Ovary (tissue), 9 donors: ENCODE results near the gene MAP1LC3B2. TPM values are rescaled to one million over a fixed set of nuclear protein-coding genes. Genes with fewer than 3 reads are reported as not detected.

Source experiments
- DNase-seq, 5 donors: peaks; one replicate each; pipeline ENCODE4 v3.0.0-alpha.2; 2019 to 2020
- H3K27ac ChIP-seq, 2 donors: fragments of 200-600 bp; one replicate each; pipeline versions ENCODE4 v1.5.1 to v1.8.0; 2019 to 2022
- H3K27me3 ChIP-seq: fragments of 200-600 bp; one replicate; pipeline ENCODE4 v1.8.0; 2022
- H3K36me3 ChIP-seq: fragments of 200-600 bp; sonication (generic); one replicate; pipeline ENCODE4 v1.5.1; 2019
- H3K4me1 ChIP-seq: one replicate; pipeline ENCODE4 v1.8.1; 2013; ENCODE audit warnings: mild to moderate bottlenecking, moderate library complexity; ENCODE audit not compliant: insufficient read depth
- H3K4me3 ChIP-seq: fragments of 200-600 bp; sonication (generic); one replicate; pipeline ENCODE4 v1.5.1; 2017
- H3K9me3 ChIP-seq, 2 donors: fragments of 200-600 bp in 1 of 2; sonication (generic) in 1 of 2; one replicate each; pipeline versions ENCODE4 v1.5.1 to v1.8.1; 2013 to 2019; ENCODE audit warnings: mild to moderate bottlenecking in 1 of 2, moderate library complexity in 1 of 2
- CTCF ChIP-seq, 3 donors: fragments of 450-650 bp in 2 of 3; fragments of 200-600 bp in 1 of 3; IDR thresholded peaks; one replicate each; pipeline versions ENCODE4 v1.5.1 to v1.8.0; 2016 to 2022; ENCODE audit warnings: antibody characterized with exemption in 3 of 3, mild to moderate bottlenecking in 1 of 3
- EP300 ChIP-seq: sonication (generic); formaldehyde crosslinking; IDR thresholded peaks from one replicate; pipeline ENCODE4 v1.6.1; 2017; ENCODE audit warnings: antibody characterized with exemption
- POLR2A ChIP-seq: fragments of 450-650 bp; IDR thresholded peaks from one replicate; pipeline ENCODE4 v1.6.1; 2017; ENCODE audit warnings: antibody characterized with exemption, mild to moderate bottlenecking, moderate library complexity
- WGBS, 3 donors: extraction: QIAGEN DNeasy Blood & Tissue Kit in 1 of 3; methylation state at CpG; one replicate each; pipeline versions ENCODE4 v1.1.5 to v1.1.7; 2013 to 2017; 5-methylcytosine and 5-hydroxymethylcytosine counted together
- intact Hi-C, 4 donors: fragments of 100-400 bp; cut with DNase I; formaldehyde crosslinking; loops; one replicate each; pipeline versions ENCODE4 v1.11.0 to v1.15.1; 2022 to 2023
- polyA plus RNA-seq, 2 donors: library from polyadenylated mRNA; stranded (reverse); fragments of 200-250 nt in 1 of 2; fragments of 350-450 nt in 1 of 2; fragmentation: Illumina TruSeq in 1 of 2; extraction: RNeasy Lipid Tissue Mini Kit (QIAGEN cat#74804) in 1 of 2; gene quantifications; one replicate each; pipeline ENCODE4 v1.2.3, GENCODE V29; 2013 to 2014
- total RNA-seq, 7 donors: library from RNA; depleted of rRNA in 2 of 7; stranded (reverse); fragments of >200 nt in 2 of 7; fragmentation: NEBNext Ultra II Directional in 3 of 7; extraction: Animal tissue kit (Norgen Biotek cat#: 25700) in 3 of 7; gene quantifications; one replicate each; pipeline versions ENCODE4 v1.1.0 to v1.2.4, GENCODE V29; 2016 to 2023
- donor health status: DM: no; HTN: no; CAD: no; lungs with moderate emphysema.
- donor health status: DM: no; HTN: no; CAD: no.
- donor health status: Bipolar disorder and iron deficiency.
- donor health status: DM: yes; HTN: yes; CAD: no.
- donor health status: DM: no; HTN: no; CAD: no.
- donor health status: DM: yes; HTN: yes; CAD: no.

The MAP1LC3B2 gene
- total and polyA plus RNA-seq, 9 donors: 0.80 to 9.9 (median 3.1) TPM

DNA sequence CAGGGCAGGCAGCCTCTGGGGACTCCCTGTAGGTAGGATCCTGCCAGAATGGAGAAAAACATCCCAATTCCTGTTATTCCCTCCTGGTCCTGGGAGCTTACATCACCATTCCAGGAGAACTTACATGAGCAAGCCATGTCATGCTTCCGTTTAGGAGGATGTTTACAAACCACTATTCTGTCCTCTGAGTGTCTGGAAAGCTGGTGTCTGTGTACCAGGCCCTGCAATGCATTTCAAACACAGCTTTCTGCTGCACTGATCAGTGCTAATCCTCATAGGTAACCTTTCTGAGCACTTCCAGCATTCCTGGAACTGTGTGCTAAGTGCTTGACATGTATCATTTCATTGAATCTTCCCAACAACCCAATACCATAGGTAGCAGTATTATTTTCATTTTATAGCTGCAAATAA is 19.8 kb upstream of the MAP1LC3B2 start:
- TF ChIP-seq CTCF (IDR thresholded peaks at IDR 0.05): no peak
- no peak for TF ChIP-seq POLR2A
- TF ChIP-seq EP300: no peak
- peaks cover 8% of the 10 kb centered on the region for H3K4me1 ChIP-seq
- no peak overlapping the region for H3K27ac ChIP-seq
- H3K9me3 ChIP-seq: no peaks in the 10 kb centered on the region
- DNase-seq: no peak
- H3K4me3 ChIP-seq: no peak overlapping the region
- H3K36me3 ChIP-seq: no peaks in the 10 kb centered on the region
- WGBS, 3 donors: 24 to 40% (median 28%) methylated on average over 1 of the region's 1 CpG
- intact Hi-C loops: loop anchor here in 1 of 4 donors (5.0 to 10.0 kb wide), 2 partner anchors 43 to 235 kb away; no protein-coding TSS in a partner anchor
- no peaks in the 10 kb centered on the region for H3K27me3 ChIP-seq

- 13 to 23% (median 17%) methylated on average over 17 of the region's 17 CpGs for WGBS, 3 donors
- peak in 4 of 5 donors; percentile 31 to 67 (median 55) for DNase-seq
These were observed 19.2 kb upstream of the MAP1LC3B2 start for GRCh38 chr12:116539905-116540482.

GRCh38 chr12:116540622-116541152 is 18.5 kb upstream of the MAP1LC3B2 start:
- TF ChIP-seq POLR2A (no peak), CTCF (IDR thresholded peaks at IDR 0.05) (no peak), EP300 (no peak)

More at GRCh38 chr12:116539905-116540482, 19.2 kb upstream of the MAP1LC3B2 start:
- H3K4me3 ChIP-seq: no peak overlapping the region
- H3K36me3 ChIP-seq: no peaks in the 10 kb centered on the region
- H3K27me3 ChIP-seq: no peaks in the 10 kb centered on the region
- H3K4me1 ChIP-seq: peaks cover 8% of the 10 kb centered on the region
- no peak overlapping the region for H3K27ac ChIP-seq
- intact Hi-C loops: loop anchor here in 1 of 4 donors (5.0 to 10.0 kb wide), 2 partner anchors 42 to 235 kb away; no protein-coding TSS in a partner anchor
- TF ChIP-seq CTCF (IDR thresholded peaks at IDR 0.05) (no peak), EP300 (no peak), POLR2A (no peak)
- H3K9me3 ChIP-seq: no peaks in the 10 kb centered on the region

GRCh38 chr12:116541547-116542344 is 17.4 kb upstream of the MAP1LC3B2 start:
- Histone ChIP-seq H3K27me3 (no peaks in the 10 kb centered on the region), H3K36me3 (no peaks in the 10 kb centered on the region), H3K4me3 (no peak overlapping the region), H3K27ac (no peak overlapping the region), H3K9me3 (no peaks in the 10 kb centered on the region), H3K4me1 (peaks cover 10% of the 10 kb centered on the region)
- TF ChIP-seq EP300 (no peak), POLR2A (no peak), CTCF (IDR thresholded peaks at IDR 0.05) (no peak)
- no peak for DNase-seq
- WGBS, 3 donors: 93 to 94% (median 93%) methylated on average over 8 of the region's 8 CpGs
- intact Hi-C loops: no loop called here

More at GRCh38 chr12:116540622-116541152, 18.5 kb upstream of the MAP1LC3B2 start:
- Histone ChIP-seq H3K4me3 (no peak overlapping the region), H3K9me3 (no peaks in the 10 kb centered on the region), H3K27me3 (no peaks in the 10 kb centered on the region), H3K4me1 (peaks cover 10% of the 10 kb centered on the region), H3K27ac (no peak overlapping the region), H3K36me3 (no peaks in the 10 kb centered on the region)
- no peak for DNase-seq
- 43 to 48% (median 45%) methylated on average over 5 of the region's 5 CpGs for WGBS, 3 donors
- intact Hi-C loops: no loop called here
